GM18498 (cell line): ENCODE data around the gene RNF151.
A peak's percentile ranks its signal among the peaks of the same experiment; 100 is the strongest.

Source experiments
- ATAC-seq: cut with Tn5 transposase; IDR thresholded peaks from one replicate; pipeline ENCODE4 v1.9.1; 2021; ENCODE audit warnings: mild to moderate bottlenecking, moderate library complexity; ENCODE audit not compliant: unreplicated experiment

RNF151 gene

GRCh38 chr16:1990351-1991134, 23.9 kb downstream of the RNF151 start:
- peak; percentile 3 for ATAC-seq

GRCh38 chr16:1991135-1991551, 24.5 kb downstream of the RNF151 start:
- peak; percentile 50 for ATAC-seq

- ATAC-seq = no peak
Measured at GRCh38 chr16:1991588-1991947, 24.9 kb downstream of the RNF151 start.

GRCh38 chr16:1991948-1992703, 25.5 kb downstream of the RNF151 start:
- peak; percentile 49 for ATAC-seq

DNA sequence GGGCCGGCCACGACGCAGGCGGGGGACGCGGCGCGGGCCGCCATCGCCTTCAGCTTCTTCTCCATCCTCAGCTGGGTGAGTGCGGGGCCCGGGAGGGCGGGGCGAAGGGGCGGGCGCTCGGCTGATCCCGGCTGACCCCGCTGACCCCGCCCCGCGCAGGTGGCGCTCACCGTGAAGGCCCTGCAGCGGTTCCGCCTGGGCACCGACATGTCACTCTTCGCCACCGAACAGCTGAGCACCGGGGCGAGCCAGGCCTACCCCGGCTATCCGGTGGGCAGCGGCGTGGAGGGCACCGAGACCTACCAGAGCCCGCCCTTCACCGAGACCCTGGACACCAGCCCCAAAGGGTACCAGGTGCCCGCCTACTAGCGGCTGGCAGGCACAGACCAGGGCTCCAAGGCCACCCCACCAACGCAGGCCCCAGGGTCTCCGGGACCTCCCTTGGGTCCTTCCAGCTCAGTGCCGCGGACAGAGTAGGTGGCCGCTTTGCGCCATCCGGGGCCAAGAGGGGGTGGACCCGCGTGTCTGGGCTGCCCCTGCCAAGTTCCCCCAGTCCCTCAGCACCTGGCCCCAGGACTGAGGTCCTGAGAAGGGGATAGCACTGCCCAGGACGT, 26.2 kb downstream of the RNF151 start:
- ATAC-seq = no peak

- ATAC-seq = no peak
Measured at GRCh38 chr16:1993731-1994131, 27.1 kb downstream of the RNF151 start.

GRCh38 chr16:1997494-1998359, 31.1 kb downstream of the RNF151 start:
- ATAC-seq = no peak

GRCh38 chr16:1998360-1998835, 31.7 kb downstream of the RNF151 start:
- ATAC-seq = no peak

- no peak for ATAC-seq
Measured at GRCh38 chr16:1998852-1999801, 32.5 kb downstream of the RNF151 start.

DNA sequence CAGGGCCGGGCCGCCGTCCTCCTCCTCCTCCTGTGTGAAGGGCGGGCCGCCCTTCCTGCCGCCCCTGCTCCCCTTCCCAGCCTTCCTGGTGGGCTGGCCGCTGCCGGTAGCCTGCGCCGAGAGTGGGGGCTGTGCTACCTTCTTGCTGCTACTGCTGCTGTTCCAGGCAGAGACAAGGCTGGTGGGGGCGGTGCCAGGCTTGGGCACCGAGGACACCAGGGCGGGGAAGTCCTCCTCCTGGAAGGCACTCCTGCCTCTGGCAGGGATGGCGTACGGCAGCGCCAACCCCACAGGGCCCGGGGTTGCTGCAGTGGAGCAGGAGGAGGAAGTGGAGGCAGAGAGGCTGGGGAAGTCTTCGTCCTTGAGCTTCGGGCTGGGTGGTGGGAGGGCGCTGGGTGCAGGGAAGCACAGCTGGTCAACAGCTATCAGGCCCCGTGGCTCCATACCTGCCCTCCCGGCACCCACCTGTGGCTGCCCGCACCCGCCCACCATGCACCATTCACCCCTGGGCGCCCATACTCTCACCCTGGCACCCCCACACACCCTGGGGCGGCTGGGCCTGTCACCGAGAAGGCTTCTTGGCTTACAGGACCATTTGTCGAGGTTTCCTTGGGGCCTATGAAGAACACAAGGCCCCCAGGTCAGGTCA, 33.3 kb downstream of the RNF151 start:
- ATAC-seq = no peak

- ATAC-seq = no peak
Measured at GRCh38 chr16:2001035-2001434, 34.4 kb downstream of the RNF151 start.

- no peak for ATAC-seq
Measured at GRCh38 chr16:2001456-2002355, 35.0 kb downstream of the RNF151 start.

DNA sequence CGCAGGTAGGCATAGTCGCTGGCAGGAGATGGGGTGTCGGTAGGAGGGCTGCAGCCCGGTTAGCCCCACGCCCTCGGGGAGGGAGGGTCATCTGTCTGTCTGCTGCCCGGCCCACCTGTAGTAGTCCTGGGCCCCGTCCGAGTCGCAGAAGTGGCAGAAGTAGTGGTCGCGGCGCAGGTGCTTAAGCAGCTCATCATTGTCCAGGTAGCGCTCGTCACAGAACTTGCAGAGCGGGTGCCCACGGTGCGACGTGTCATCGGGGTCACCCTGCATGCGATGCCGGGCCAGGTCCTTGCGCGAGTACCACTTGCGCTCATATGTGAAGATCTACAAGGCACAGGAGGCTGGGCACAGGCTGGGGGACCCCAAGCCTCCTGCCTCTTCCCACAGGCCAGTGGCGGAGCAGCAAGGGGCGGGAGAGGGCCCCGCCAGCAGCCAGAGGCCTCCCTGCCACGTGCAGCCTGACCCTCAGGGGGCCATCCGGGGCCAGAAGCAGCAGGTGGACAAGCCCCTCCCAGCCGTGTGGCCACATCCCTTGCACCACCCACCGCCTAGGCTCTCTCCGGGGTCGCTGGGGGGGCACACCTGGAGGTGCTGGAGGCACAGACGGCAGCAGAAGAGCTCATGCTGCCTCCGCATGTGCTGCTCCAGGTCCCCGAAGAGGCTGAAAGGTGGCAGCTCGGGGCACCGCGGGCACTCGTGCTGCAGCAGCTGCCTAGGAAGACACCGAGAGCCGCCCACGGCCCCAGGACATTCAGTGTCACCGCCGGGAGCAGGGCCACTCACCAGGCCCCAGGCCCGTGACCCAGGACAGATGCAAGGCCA, 36.0 kb downstream of the RNF151 start:
- ATAC-seq = no peak

GRCh38 chr16:2003231-2003826, 36.7 kb downstream of the RNF151 start:
- ATAC-seq = no peak

DNA sequence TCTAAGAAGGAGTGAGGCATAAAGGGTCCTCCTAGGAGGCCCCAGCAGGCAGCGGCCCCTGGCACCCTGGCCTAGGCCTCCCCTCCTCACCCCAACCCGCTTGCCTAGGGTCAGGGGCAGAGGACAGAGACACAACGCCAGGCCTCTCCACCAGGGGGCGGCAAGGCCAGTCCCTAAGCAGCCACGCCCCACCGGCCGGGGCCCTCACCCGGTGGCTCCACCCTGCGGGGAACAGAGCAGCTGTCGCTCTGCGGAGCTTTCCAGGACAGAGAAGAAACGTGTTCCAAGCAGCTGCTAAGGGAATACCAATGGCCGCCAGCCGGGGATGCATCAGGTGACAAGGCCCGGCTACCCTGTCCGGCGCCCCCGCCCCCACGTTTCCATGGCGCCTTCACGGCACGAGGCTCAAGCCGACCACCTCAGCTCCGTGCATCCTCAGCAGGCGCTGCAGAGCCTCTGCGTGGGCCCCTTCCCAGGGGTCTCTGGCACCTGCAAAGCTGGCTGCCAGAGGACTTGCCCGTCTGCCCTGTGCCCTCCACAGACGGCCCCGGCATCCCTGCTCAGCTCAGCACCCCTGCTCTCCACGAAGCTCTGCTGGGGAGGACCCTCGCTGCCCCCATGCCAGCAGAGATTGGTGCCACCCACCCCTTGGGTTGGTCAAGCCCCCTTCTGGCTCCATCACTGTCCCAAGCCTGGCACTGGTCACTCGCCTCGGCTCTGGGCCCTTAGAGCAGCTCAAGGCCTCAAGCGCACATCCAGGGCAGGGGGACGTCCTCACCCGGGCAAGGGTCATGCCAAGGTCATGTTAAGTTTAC, 37.4 kb downstream of the RNF151 start:
- ATAC-seq = peak; percentile 69
